Body of pancreas (tissue), 4 donors: ENCODE measurements around the gene S100Z. TPM values are rescaled to one million over a fixed set of nuclear protein-coding genes. Genes with fewer than 3 reads are reported as not detected.

Experiments used
- ATAC-seq: fragments of 150-250 bp; one replicate; pipeline ENCODE4 v1.9.1; 2016
- DNase-seq, 4 donors: peaks; one replicate each; pipeline ENCODE4 v3.0.0-alpha.2; 2019
- H3K27ac ChIP-seq, 4 donors: fragments of 200-600 bp; sonication (generic); 1 replicate in 3 of 4; 2 replicates in 1 of 4; pipeline versions ENCODE4 v1.5.1 to v1.6.1; 2016 to 2019; ENCODE audit warnings: mild to moderate bottlenecking in 1 of 4, mixed read lengths in 1 of 4, moderate library complexity in 1 of 4
- H3K27me3 ChIP-seq, 2 donors: fragments of 200-600 bp; sonication (generic); one replicate each; pipeline ENCODE4 v1.6.0; 2016; ENCODE audit warnings: mild to moderate bottlenecking in 1 of 2
- H3K36me3 ChIP-seq, 2 donors: fragments of 200-600 bp; sonication (generic); replicated peaks in 1 of 2; 2 replicates each; pipeline ENCODE4 v1.5.1; 2016; ENCODE audit warnings: low read depth in 2 of 2; ENCODE audit not compliant: insufficient read depth in 1 of 2
- H3K4me1 ChIP-seq: fragments of 200-600 bp; sonication (generic); one replicate; pipeline ENCODE4 v1.6.0; 2016
- H3K4me3 ChIP-seq, 2 donors: fragments of 200-600 bp; sonication (generic); 1 replicate in 1 of 2; 2 replicates in 1 of 2; pipeline ENCODE4 v1.5.1; 2016 to 2019
- H3K9me3 ChIP-seq, 3 donors: fragments of 200-600 bp; sonication (generic); 1 replicate in 2 of 3; 2 replicates in 1 of 3; pipeline ENCODE4 v1.5.1; 2016
- CTCF ChIP-seq, 7 experiments: fragments of 450-650 bp in 4 of 7; fragments of 200-600 bp in 3 of 7; sonication (generic) in 3 of 7; IDR thresholded peaks; one replicate each; pipeline ENCODE4 v1.5.1; 2016 to 2019; ENCODE audit warnings: antibody characterized with exemption in 7 of 7
- POLR2A ChIP-seq, 3 donors: fragments of 450-650 bp; IDR thresholded peaks; one replicate each; pipeline ENCODE4 v1.6.1; 2016; ENCODE audit warnings: antibody characterized with exemption in 3 of 3, mild to moderate bottlenecking in 2 of 3
- WGBS, 2 donors: methylation state at CpG; one replicate each; pipeline ENCODE4 v1.1.5; 2017; 5-methylcytosine and 5-hydroxymethylcytosine counted together
- intact Hi-C: fragments of 100-400 bp; cut with DNase I; formaldehyde crosslinking; loops from one replicate; pipeline ENCODE4 v1.15.1; 2023
- total RNA-seq, 2 donors: library from RNA; depleted of rRNA; stranded (reverse); fragments of >200 nt; gene quantifications; one replicate each; pipeline ENCODE4 v1.1.0, GENCODE V29; 2016

The S100Z gene
- total RNA-seq: not detected

GRCh38 chr5:76849419-76850291 is at the start of gene S100Z:
Gene S100Z (plus strand): TSS chr5:76850014. CDS start chr5:76875360, 25,346 bp downstream.
- Histone ChIP-seq H3K36me3 (no peaks in the 10 kb centered on the region), H3K4me3 (no peak within 1 kb of the TSS), H3K9me3 (no peaks in the 10 kb centered on the region), H3K4me1 (no peaks in the 10 kb centered on the region), H3K27ac (no peak within 1 kb of the TSS), H3K27me3 (no peaks in the 10 kb centered on the region)
- 68 to 71% methylated on average over 18 of the region's 18 CpGs for WGBS, 2 donors
- no peak for DNase-seq
- intact Hi-C loops: no loop called here
- TF ChIP-seq CTCF (IDR thresholded peaks at IDR 0.05): no peak
- ATAC-seq: no peak

GRCh38 chr5:76800579-76800978 is 49.2 kb upstream of the S100Z start:
- ATAC-seq (no peak), DNase-seq (no peak)
- H3K4me1 ChIP-seq: no peaks in the 10 kb centered on the region
- no peak overlapping the region for H3K4me3 ChIP-seq
- H3K27me3 ChIP-seq: no peaks in the 10 kb centered on the region
- WGBS, 2 donors: 82 to 87% methylated on average over 3 of the region's 3 CpGs
- no peaks in the 10 kb centered on the region for H3K36me3 ChIP-seq
- no peak overlapping the region for H3K27ac ChIP-seq
- no peaks in the 10 kb centered on the region for H3K9me3 ChIP-seq
- intact Hi-C loops: no loop called here
- TF ChIP-seq CTCF (IDR thresholded peaks at IDR 0.05) (no peak), POLR2A (IDR thresholded peaks at IDR 0.05) (no peak)

- Histone ChIP-seq H3K4me3 (no peak overlapping the region), H3K9me3 (no peaks in the 10 kb centered on the region), H3K4me1 (no peaks in the 10 kb centered on the region), H3K27me3 (no peaks in the 10 kb centered on the region), H3K27ac (no peak overlapping the region), H3K36me3 (no peaks in the 10 kb centered on the region)
- no peak for TF ChIP-seq POLR2A (IDR thresholded peaks at IDR 0.05)
- no peak for TF ChIP-seq CTCF (IDR thresholded peaks at IDR 0.05)
- 66 to 68% methylated on average over 4 of the region's 4 CpGs for WGBS, 2 donors
- ATAC-seq (no peak), DNase-seq (no peak)
- intact Hi-C loops: no loop called here
These were observed 48.5 kb upstream of the S100Z start for GRCh38 chr5:76801159-76801802.

- Histone ChIP-seq H3K9me3 (no peaks in the 10 kb centered on the region), H3K4me1 (no peaks in the 10 kb centered on the region), H3K36me3 (no peaks in the 10 kb centered on the region), H3K4me3 (no peak overlapping the region), H3K27me3 (no peaks in the 10 kb centered on the region), H3K27ac (no peak overlapping the region)
- intact Hi-C loops: no loop called here
- no peak for DNase-seq
- WGBS, 2 donors: 65 to 67% methylated on average over 3 of the region's 3 CpGs
- no peak for ATAC-seq
- TF ChIP-seq CTCF (IDR thresholded peaks at IDR 0.05): no peak
- TF ChIP-seq POLR2A (IDR thresholded peaks at IDR 0.05): no peak
These were observed 48.0 kb upstream of the S100Z start for GRCh38 chr5:76801803-76802195.
